H1 (cell line): ENCODE measurements around the gene PRDM1. TPM values are rescaled to one million over a fixed set of nuclear protein-coding genes. Genes with fewer than 3 reads are reported as not detected.

Experiments used
- CTCF ChIA-PET: fragments of 300-600 bp; sonication (Branson Sonifier 250); formaldehyde crosslinking; loops from one replicate; lab custom pipeline; 2021; ENCODE audit not compliant: partially characterized antibody; lab: Charles Lee
- POLR2A ChIA-PET: fragments of 300-600 bp; sonication (Branson Sonifier 250); formaldehyde crosslinking; loops from one replicate; lab custom pipeline; 2021; ENCODE audit warnings: inconsistent platforms; ENCODE audit not compliant: partially characterized antibody; lab: Charles Lee
- DNase-seq, 2 experiments: peaks; one replicate each; pipeline versions ENCODE4 v3.0.0 to v3.0.0-alpha.2; 2010 to 2022; ENCODE audit warnings: low spot score in 2 of 2, low read depth in 1 of 2, mixed read lengths in 1 of 2
- FAIRE-seq: peaks from 2 replicates; lab custom pipeline; 2011; peaks lifted over from hg19 to GRCh38; lab: Jason Lieb, UNC
- H2AFZ ChIP-seq: 2 replicates; pipeline ENCODE4 v1.8.1; 2012; ENCODE audit warnings: low read length, inconsistent platforms
- H2AK5ac ChIP-seq: 2 replicates; pipeline ENCODE4 v1.6.1; 2013; ENCODE audit warnings: low read depth, low read length
- H2BK120ac ChIP-seq: replicated peaks from 2 replicates; pipeline ENCODE3; 2013; ENCODE audit warnings: low read depth, low read length, inconsistent platforms
- H2BK12ac ChIP-seq: 2 replicates; pipeline ENCODE4 v1.6.1; 2013; ENCODE audit warnings: low read depth, low read length
- H2BK15ac ChIP-seq: 2 replicates; pipeline ENCODE4 v1.6.1; 2013; ENCODE audit warnings: low read length
- H2BK20ac ChIP-seq: 2 replicates; pipeline ENCODE4 v1.6.1; 2013; ENCODE audit warnings: low read length
- H2BK5ac ChIP-seq: 2 replicates; pipeline ENCODE4 v1.6.1; 2013; ENCODE audit warnings: low read depth, low read length
- H3K14ac ChIP-seq: 2 replicates; pipeline ENCODE4 v1.6.1; 2013; ENCODE audit warnings: inconsistent platforms; ENCODE audit not compliant: insufficient read length
- H3K18ac ChIP-seq: 2 replicates; pipeline ENCODE4 v1.6.1; 2013; ENCODE audit warnings: low read length; ENCODE audit errors: extremely low read depth
- H3K23ac ChIP-seq: 2 replicates; pipeline ENCODE4 v1.6.1; 2013; ENCODE audit warnings: inconsistent platforms; ENCODE audit not compliant: insufficient read length
- H3K23me2 ChIP-seq: 2 replicates; pipeline ENCODE4 v1.6.1; 2013; ENCODE audit warnings: low read depth, low read length
- H3K27ac ChIP-seq: 2 replicates; pipeline ENCODE4 v1.6.1; 2011; ENCODE audit warnings: low read depth, low read length, inconsistent platforms
- H3K27me3 ChIP-seq, 4 experiments: replicated peaks in 1 of 4; 1 replicate in 1 of 4; 2 replicates in 3 of 4; pipeline versions ENCODE4 v1.6.1 to v1.8.1; 2011 to 2013; ENCODE audit warnings: low read length in 3 of 4, mild to moderate bottlenecking in 3 of 4, inconsistent platforms in 2 of 4, mixed read lengths in 2 of 4, moderate library complexity in 1 of 4; ENCODE audit not compliant: control insufficient read depth in 3 of 4, insufficient read depth in 3 of 4; ENCODE audit errors: extremely low read depth in 1 of 4
- H3K36me3 ChIP-seq, 4 experiments: 2 replicates each; pipeline versions ENCODE4 v1.6.1 to v1.8.1; 2011 to 2013; ENCODE audit warnings: mild to moderate bottlenecking in 4 of 4, low read length in 3 of 4, moderate library complexity in 2 of 4, control low read depth in 1 of 4, inconsistent platforms in 1 of 4; ENCODE audit not compliant: insufficient read depth in 4 of 4, control insufficient read depth in 2 of 4
- H3K4ac ChIP-seq: replicated peaks from 2 replicates; pipeline ENCODE3; 2013; ENCODE audit warnings: low read length, low read depth, mixed read lengths, inconsistent platforms; ENCODE audit not compliant: insufficient read length
- H3K4me1 ChIP-seq, 4 experiments: replicated peaks in 1 of 4; 1 replicate in 1 of 4; 2 replicates in 3 of 4; pipeline versions ENCODE4 v1.6.1 to v1.8.1; 2011 to 2013; ENCODE audit warnings: low read length in 3 of 4, inconsistent platforms in 2 of 4, mixed read lengths in 1 of 4; ENCODE audit not compliant: insufficient read depth in 4 of 4, control insufficient read depth in 3 of 4
- H3K4me2 ChIP-seq, 2 experiments: 2 replicates each; pipeline versions ENCODE4 v1.6.1 to v1.8.1; 2011 to 2013; ENCODE audit warnings: low read depth in 2 of 2, low read length in 2 of 2, control low read depth in 1 of 2, inconsistent platforms in 1 of 2, mild to moderate bottlenecking in 1 of 2; ENCODE audit not compliant: insufficient read depth in 1 of 2
- H3K4me3 ChIP-seq, 4 experiments: fragments of 200-600, 300-600 bp in 1 of 4; sonication (generic), shearing (Covaris generic), sonication (Bioruptor Twin) in 1 of 4; 2 replicates each; pipeline versions ENCODE4 v1.5.1 to v1.8.1; 2011 to 2016; ENCODE audit warnings: low read length in 4 of 4, low read depth in 3 of 4, control low read depth in 2 of 4, inconsistent platforms in 2 of 4, mild to moderate bottlenecking in 2 of 4, mixed read lengths in 1 of 4, moderate library complexity in 1 of 4; ENCODE audit not compliant: insufficient read depth in 2 of 4; ENCODE audit errors: extremely low read depth in 1 of 4
- H3K56ac ChIP-seq: replicated peaks from 2 replicates; pipeline ENCODE3; 2013; ENCODE audit warnings: low read depth, mild to moderate bottlenecking, mixed read lengths, low read length, inconsistent platforms; ENCODE audit not compliant: insufficient read length
- H3K79me1 ChIP-seq: 2 replicates; pipeline ENCODE4 v1.6.1; 2013; ENCODE audit warnings: low read depth, low read length, control low read depth
- H3K79me2 ChIP-seq, 2 experiments: 2 replicates each; pipeline versions ENCODE4 v1.6.1 to v1.8.1; 2012 to 2013; ENCODE audit warnings: low read length in 2 of 2, mild to moderate bottlenecking in 2 of 2, inconsistent platforms in 1 of 2; ENCODE audit not compliant: insufficient read depth in 2 of 2, control insufficient read depth in 1 of 2
- H3K9ac ChIP-seq, 4 experiments: replicated peaks in 1 of 4; 1 replicate in 1 of 4; 2 replicates in 3 of 4; pipeline versions ENCODE4 v1.6.1 to v1.8.1; 2011 to 2013; ENCODE audit warnings: low read depth in 3 of 4, low read length in 3 of 4, control low read depth in 2 of 4, mild to moderate bottlenecking in 2 of 4, moderate library complexity in 2 of 4, inconsistent platforms in 1 of 4; ENCODE audit errors: extremely low read depth in 1 of 4
- H3K9me3 ChIP-seq, 2 experiments: 2 replicates each; pipeline versions ENCODE4 v1.6.1 to v1.8.1; 2012 to 2013; ENCODE audit warnings: mild to moderate bottlenecking in 2 of 2, moderate library complexity in 2 of 2, control low read depth in 1 of 2, inconsistent platforms in 1 of 2, low read depth in 1 of 2, low read length in 1 of 2, mixed read lengths in 1 of 2; ENCODE audit not compliant: insufficient read depth in 2 of 2
- H4K20me1 ChIP-seq, 2 experiments: replicated peaks in 1 of 2; 2 replicates each; pipeline versions ENCODE3 to v1.8.1; 2011 to 2013; ENCODE audit warnings: inconsistent platforms in 2 of 2, low read length in 2 of 2, mild to moderate bottlenecking in 1 of 2; ENCODE audit not compliant: insufficient read depth in 2 of 2, control insufficient read depth in 1 of 2
- H4K5ac ChIP-seq: 2 replicates; pipeline ENCODE4 v1.6.1; 2013; ENCODE audit warnings: low read length, low read depth, mixed read lengths, inconsistent platforms; ENCODE audit not compliant: insufficient read length
- H4K8ac ChIP-seq: 2 replicates; pipeline ENCODE4 v1.8.0; 2013; ENCODE audit warnings: mild to moderate bottlenecking, moderate library complexity, low read length, inconsistent platforms; ENCODE audit not compliant: insufficient read depth; ENCODE audit errors: extremely low read depth
- H4K91ac ChIP-seq: replicated peaks from 2 replicates; pipeline ENCODE3; 2013; ENCODE audit warnings: low read length, mixed read lengths, inconsistent platforms; ENCODE audit not compliant: insufficient read length
- ASH2L ChIP-seq: fragments of 200-600, 300-600 bp; sonication (generic); IDR thresholded peaks from one replicate; pipeline ENCODE4 v1.7.1; 2017; ENCODE audit warnings: low read length
- BACH1 ChIP-seq: IDR thresholded peaks from 2 replicates; pipeline ENCODE4 v1.6.1; 2012; ENCODE audit warnings: low read length, improper control_type of control experiment
- CBX8 ChIP-seq: fragments of 300-800, 300-1000 bp; sonication (generic); IDR thresholded peaks from 2 replicates; pipeline ENCODE4 v1.7.1; 2016; ENCODE audit warnings: low read depth, low read length, borderline replicate concordance
- FOSL1 ChIP-seq: IDR thresholded peaks from 2 replicates; pipeline ENCODE4 v1.6.1; 2011; ENCODE audit warnings: mild to moderate bottlenecking, low read depth, low read length, moderate library complexity; ENCODE audit not compliant: insufficient read depth
- GABPA ChIP-seq: IDR thresholded peaks from 2 replicates; pipeline ENCODE4 v1.6.1; 2011; ENCODE audit warnings: mild to moderate bottlenecking, low read length, moderate library complexity, borderline replicate concordance; ENCODE audit not compliant: insufficient read depth
- JUND ChIP-seq: IDR thresholded peaks from 2 replicates; pipeline ENCODE4 v1.6.1; 2011; ENCODE audit warnings: mild to moderate bottlenecking, improper control_type of control experiment, low read length
- NANOG ChIP-seq: IDR thresholded peaks from 2 replicates; pipeline ENCODE4 v1.6.1; 2011; ENCODE audit warnings: low read length, low read depth, mild to moderate bottlenecking, inconsistent platforms; ENCODE audit not compliant: insufficient read depth, poor library complexity, severe bottlenecking
- POLR2AphosphoS5 ChIP-seq: IDR thresholded peaks from 2 replicates; pipeline ENCODE4 v1.6.1; 2011; ENCODE audit warnings: low read depth, low read length
- POU5F1 ChIP-seq: IDR thresholded peaks from 2 replicates; pipeline ENCODE4 v1.6.1; 2011; ENCODE audit warnings: low read depth, mild to moderate bottlenecking, low read length, moderate library complexity
- RXRA ChIP-seq: IDR thresholded peaks from 2 replicates; pipeline ENCODE4 v1.6.1; 2011; ENCODE audit warnings: low read depth, mild to moderate bottlenecking, low read length, moderate library complexity; ENCODE audit not compliant: insufficient read depth
- SUZ12 ChIP-seq: fragments of 200-600 bp; sonication (generic); IDR thresholded peaks from 2 replicates; pipeline ENCODE4 v1.6.1; 2012; ENCODE audit warnings: mild to moderate bottlenecking, inconsistent platforms, low read length, moderate library complexity, mixed read lengths
- TAF1 ChIP-seq: IDR thresholded peaks from 2 replicates; pipeline ENCODE4 v1.6.1; 2011; ENCODE audit warnings: mild to moderate bottlenecking, low read depth, low read length
- TBP ChIP-seq: IDR thresholded peaks from 2 replicates; pipeline ENCODE4 v1.6.1; 2011; ENCODE audit warnings: low read depth, low read length, improper control_type of control experiment
- WGBS, 2 experiments: shearing (Covaris generic) in 1 of 2; methylation state at CpG; one replicate each; pipeline versions ENCODE4 v1.1.6 to v1.1.7; 2013 to 2015; ENCODE audit warnings: low lambda C conversion rate in 2 of 2, mixed read lengths in 2 of 2, inconsistent platforms in 1 of 2, low coverage in 1 of 2, missing lambda C conversion rate in 1 of 2; ENCODE audit not compliant: insufficient replicate concordance in 2 of 2, insufficient coverage in 1 of 2, insufficient read length in 1 of 2; ENCODE audit errors: extremely low coverage in 1 of 2, missing lambda C conversion rate in 1 of 2; 5-methylcytosine and 5-hydroxymethylcytosine counted together
- polyA plus RNA-seq, 7 experiments: library from polyadenylated mRNA; depleted of rRNA in 3 of 7; stranded (reverse) in 5 of 7; unstranded in 2 of 7; fragments of >200 nt in 5 of 7; fragments of 200-250 nt in 2 of 7; gene quantifications; 1 replicate in 5 of 7; 2 replicates in 1 of 7; 4 replicates in 1 of 7; pipeline versions ENCODE4 v1.2.1 to v1.2.3, GENCODE V29; 2011 to 2013; ENCODE audit warnings: missing spikeins in 2 of 7, mixed read lengths in 2 of 7
- total RNA-seq: library from RNA; stranded (reverse); fragmentation: NEBNext Ultra II Directional; extraction: Animal tissue kit (Norgen Biotek cat#: 25700); gene quantifications from 2 replicates; pipeline ENCODE4 v1.2.1, GENCODE V29; 2021
- TF ChIP-seq, protein P1 (sequence below): IDR thresholded peaks from 2 replicates; pipeline ENCODE4 v1.6.1; 2012; ENCODE audit warnings: inconsistent platforms

PRDM1 gene
- total and polyA plus RNA-seq, 2 of the 8 experiments (the other 6 are each of a cell fraction or from before 2014, with no cell fraction given), result 0.21 to 0.74 TPM

DNA sequence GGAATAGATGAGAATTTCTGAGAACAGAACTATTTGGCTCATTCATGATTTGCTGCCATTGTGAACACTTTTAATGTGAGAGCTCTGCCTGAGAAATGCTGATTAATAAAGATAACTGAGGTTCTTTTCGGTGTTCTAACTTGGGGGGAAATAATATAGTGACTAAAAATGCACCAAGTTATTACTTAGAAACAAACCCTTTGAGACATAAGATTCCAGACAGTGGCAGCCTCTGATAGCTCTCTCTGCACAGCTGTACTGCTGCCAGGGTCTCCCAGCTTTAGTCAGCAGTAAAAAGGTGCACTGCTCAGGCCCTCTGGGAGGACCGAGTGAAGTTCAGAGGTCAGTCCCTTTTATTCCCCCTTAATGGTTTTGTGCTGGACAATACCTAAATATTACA, 2.5 kb upstream of the PRDM1 start:
- Histone ChIP-seq H3K79me2 (no peaks in the 10 kb centered on the region), H2BK12ac (no peak overlapping the region), H3K4me3 (no peak overlapping the region), H4K91ac (no peak overlapping the region), H4K8ac (no peak overlapping the region), H4K20me1 (no peaks in the 10 kb centered on the region), H4K5ac (no peak overlapping the region), H2BK15ac (no peak overlapping the region), H2BK5ac (no peak overlapping the region), H2BK120ac (no peak overlapping the region), H3K27ac (no peak overlapping the region), H2BK20ac (no peak overlapping the region), H3K27me3 (peaks cover 0 to 20% (median 3%) of the 10 kb centered on the region in 4 experiments; a peak in 3 of 7 replicates), H3K9me3 (no peaks in the 10 kb centered on the region), H3K23me2 (peaks cover 8% of the 10 kb centered on the region; the same call in 1 of the 2 replicates), H2AK5ac (no peak overlapping the region), H3K23ac (no peak overlapping the region), H3K36me3 (no peaks in the 10 kb centered on the region), H3K4me2 (no peak overlapping the region), H3K56ac (no peak overlapping the region), H3K9ac (no peak overlapping the region), H3K4ac (no peak overlapping the region), H3K4me1 (peaks cover 8 to 16% (median 13%) of the 10 kb centered on the region in 4 experiments; a peak in 6 of 7 replicates), H3K79me1 (no peaks in the 10 kb centered on the region), H3K18ac (no peak overlapping the region), H2AFZ (no peak overlapping the region), H3K14ac (no peak overlapping the region)
- DNase-seq (no peak), FAIRE-seq (no peak)
- CTCF ChIA-PET, result interaction anchor here (0.5 to 1.8 kb wide), 18 partner anchors 16 to 596 kb away, joined by 3 to 7 read pairs (median 3); no protein-coding TSS in a partner anchor
- POLR2A ChIA-PET, result interaction anchor here (0.6 kb wide), 1 partner anchor 91 kb away, joined by 3 read pairs; no protein-coding TSS in a partner anchor
- 95% methylated on average over 2 of the region's 2 CpGs; no CpG with 5 or more reads in 1 of the 2 experiments for WGBS, 2 experiments
- no peak for TF ChIP-seq NANOG
- TF ChIP-seq FOSL1, result no peak
- TF ChIP-seq POU5F1, result no peak
- no peak for TF ChIP-seq ASH2L
- no peak for TF ChIP-seq BACH1
- no peak for TF ChIP-seq GABPA
- no peak for TF ChIP-seq RXRA
- no peak for TF ChIP-seq TBP
- TF ChIP-seq TAF1, result no peak
- TF ChIP-seq, protein P1, sequence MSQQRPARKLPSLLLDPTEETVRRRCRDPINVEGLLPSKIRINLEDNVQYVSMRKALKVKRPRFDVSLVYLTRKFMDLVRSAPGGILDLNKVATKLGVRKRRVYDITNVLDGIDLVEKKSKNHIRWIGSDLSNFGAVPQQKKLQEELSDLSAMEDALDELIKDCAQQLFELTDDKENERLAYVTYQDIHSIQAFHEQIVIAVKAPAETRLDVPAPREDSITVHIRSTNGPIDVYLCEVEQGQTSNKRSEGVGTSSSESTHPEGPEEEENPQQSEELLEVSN, result no peak
- no peak for TF ChIP-seq CBX8
- no peak for TF ChIP-seq POLR2AphosphoS5
- no peak for TF ChIP-seq JUND
- no peak for TF ChIP-seq SUZ12
